GM18507 (cell line): ENCODE data around the gene PISD.
A peak's percentile ranks its signal among the peaks of the same experiment; 100 is the strongest.

Experiments used
- DNase-seq: peaks from one replicate; pipeline ENCODE4 v3.0.0; 2011; ENCODE audit warnings: low read depth; ENCODE audit not compliant: insufficient read length; ENCODE audit errors: extremely low spot score
- FAIRE-seq: peaks from 2 replicates; lab custom pipeline; 2011; peaks lifted over from hg19 to GRCh38; lab: Jason Lieb, UNC

PISD gene

DNA sequence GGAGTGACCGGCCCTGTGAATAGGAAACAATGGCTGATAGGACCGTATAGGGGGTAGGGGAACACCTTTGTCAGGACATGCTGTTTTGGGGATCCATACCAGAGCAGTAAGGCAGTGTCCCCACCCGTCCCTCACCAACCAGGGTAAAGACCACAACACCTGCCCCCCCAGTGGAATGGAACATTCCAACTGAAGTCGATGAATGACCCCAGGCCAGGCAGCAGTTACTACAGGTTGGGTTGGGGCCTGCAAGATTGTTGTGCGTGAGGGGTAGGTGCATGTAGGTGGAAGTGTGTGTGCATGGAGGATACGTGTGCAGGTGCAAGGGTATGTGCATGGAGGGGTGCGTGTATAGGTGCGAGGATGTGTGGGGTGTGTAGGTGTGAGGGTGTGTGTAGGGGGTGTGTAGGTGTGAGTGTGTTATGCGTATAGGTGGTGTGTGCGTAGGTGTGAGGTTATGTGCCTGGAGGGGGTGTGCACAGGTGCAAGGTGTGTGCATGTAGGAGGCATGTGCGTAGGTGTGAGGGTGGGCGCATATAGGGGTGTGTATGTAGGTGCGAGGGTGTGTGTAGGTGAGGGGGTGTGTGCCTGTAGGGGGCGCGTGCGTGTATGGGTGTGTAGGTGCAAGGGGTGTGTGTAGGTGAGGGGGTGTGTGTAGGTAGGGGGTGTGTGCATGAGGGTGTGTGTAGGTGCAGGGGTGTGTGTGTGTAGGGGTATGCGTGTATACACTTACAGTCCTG, 32.9 kb downstream of the PISD start:
- DNase-seq: no peak
- FAIRE-seq: no peak

DNA sequence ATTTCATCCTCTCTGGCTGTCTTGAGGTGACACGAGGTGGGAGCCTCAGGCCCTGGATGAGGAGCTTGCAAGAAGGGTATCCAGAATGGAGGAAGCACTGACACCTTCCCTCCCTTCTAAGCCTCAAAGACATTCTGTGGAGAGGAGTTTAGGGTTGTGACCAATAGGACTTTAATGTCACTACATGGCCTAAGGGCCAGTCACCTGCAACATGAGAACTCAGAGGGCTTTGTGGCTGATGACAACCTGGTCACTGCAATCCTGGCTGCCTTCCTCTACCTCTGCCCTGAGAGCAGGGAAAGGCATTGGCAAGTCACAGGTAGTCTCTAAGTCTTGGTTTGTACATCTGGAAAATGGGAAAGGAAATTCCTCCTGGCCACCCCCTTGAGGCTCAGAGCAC, 33.7 kb downstream of the PISD start:
- DNase-seq (no peak), FAIRE-seq (no peak)

DNA sequence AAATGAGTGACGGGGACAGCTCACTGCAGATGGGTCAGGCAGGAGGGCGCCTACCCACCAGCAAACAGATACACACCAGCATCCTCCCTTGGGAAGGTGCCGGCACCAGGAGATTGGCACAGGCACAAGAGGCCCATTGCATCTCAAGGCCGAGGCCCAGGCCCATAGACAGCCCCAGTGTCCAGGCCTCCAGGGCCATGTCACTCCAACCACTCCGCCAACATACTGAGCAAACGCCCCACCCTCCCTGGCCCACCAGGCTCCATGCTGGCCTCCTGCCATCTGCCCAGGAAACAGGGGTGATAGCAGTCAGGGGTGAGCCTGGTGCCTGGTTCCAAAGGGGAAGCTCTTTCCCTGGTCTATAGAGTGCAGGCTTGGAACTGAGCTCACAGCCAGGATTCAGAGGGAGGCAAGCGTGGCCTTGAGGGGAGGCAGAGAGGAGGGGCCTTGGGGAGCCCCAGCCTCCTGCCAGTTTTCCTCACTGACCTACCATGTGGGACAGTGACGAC, 34.7 kb downstream of the PISD start:
- no peak for DNase-seq

DNA sequence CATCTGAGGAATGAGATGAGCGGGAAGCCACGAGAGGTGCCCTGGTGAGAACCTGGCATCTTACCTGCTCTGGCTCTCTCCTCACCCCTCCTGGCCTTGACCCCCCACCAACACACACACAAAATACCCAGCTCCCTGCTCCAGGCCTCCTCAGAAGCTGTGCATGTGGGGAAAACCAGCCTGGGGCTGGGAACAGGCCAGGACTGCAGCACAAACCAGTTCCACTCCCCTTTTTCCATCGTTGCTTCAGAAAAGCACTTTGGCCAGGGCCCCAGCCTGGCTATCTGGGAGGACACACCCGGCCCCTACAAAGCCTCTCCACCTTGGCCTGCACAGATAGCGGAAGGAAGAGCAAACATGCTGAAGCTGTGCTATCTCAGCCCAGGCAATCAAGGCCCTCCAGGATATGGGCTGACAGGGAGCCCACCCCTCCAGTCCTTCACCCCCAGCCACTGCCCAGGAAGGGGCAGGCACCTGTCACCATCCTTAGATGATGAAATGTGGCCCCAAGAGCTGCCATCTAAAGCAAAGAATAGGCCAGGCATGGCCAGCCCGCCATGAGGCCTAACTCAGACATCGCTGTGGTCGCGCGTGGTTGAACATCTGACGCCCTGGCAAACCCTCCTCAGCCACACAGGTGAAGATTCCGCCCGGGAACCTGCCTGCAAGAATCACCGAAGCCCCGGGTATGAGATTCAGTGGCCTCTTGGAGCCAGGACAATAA, 35.4 kb downstream of the PISD start:
- DNase-seq: no peak
- FAIRE-seq: no peak

More for the DNA sequence above, 34.7 kb downstream of the PISD start:
- FAIRE-seq: no peak

DNA sequence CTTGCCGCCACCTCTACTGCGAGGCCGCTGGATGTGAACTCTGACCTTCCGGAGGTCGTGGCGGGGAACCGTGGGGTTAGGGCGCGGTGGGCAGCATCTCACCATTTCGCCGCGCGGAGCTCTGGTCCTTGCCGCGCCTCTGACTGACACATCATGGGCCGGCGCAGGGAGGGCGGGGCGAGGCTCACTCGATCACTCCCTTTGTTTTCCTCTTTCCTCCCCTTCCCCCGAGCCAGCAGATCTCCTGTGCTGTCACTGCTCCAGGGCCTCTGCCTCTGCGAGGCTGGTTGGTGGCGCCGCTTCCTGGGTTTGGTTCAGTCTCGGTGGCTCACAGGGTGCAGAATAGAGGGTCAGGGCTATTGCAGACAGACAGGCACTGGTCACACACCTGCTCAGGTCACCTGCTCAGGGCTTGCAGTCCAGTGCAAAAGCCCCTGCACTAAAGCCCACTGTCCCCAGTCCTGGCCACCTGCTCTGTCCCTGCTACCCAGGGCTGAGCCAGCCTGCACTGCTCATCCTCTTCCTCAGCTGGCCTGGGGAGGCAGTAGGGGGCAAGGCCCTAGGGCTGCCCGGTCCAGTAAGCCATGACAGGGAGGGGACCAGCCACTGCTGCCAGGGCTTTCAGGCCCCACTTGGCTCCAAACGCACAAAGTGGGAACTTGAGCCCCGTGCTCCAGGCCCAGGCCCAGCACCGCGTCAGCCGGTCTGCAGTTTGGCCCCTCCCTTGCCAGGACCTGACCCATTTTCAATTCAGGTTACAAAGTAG, 36.2 kb downstream of the PISD start:
- DNase-seq: no peak
- FAIRE-seq: no peak

DNA sequence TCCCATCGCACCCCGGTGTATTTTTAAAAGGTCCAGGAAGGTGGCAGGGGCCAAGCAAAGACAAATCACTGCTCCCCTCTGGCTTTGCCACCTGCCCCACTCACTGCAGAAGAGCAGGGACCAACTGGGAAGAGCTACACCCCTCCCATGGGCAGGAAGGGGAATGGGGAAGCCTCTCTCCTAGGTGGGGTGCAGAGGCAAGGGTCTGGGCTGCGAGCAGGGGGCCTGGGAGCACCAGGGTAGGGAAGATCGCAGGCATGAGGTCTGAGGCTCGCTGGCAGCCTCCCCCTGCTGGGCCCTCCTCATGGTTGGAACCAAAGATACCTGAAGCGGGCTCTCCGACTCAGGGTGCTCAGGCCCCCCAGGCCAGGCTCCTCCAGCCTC, 36.8 kb downstream of the PISD start:
- FAIRE-seq: no peak
- no peak for DNase-seq

DNA sequence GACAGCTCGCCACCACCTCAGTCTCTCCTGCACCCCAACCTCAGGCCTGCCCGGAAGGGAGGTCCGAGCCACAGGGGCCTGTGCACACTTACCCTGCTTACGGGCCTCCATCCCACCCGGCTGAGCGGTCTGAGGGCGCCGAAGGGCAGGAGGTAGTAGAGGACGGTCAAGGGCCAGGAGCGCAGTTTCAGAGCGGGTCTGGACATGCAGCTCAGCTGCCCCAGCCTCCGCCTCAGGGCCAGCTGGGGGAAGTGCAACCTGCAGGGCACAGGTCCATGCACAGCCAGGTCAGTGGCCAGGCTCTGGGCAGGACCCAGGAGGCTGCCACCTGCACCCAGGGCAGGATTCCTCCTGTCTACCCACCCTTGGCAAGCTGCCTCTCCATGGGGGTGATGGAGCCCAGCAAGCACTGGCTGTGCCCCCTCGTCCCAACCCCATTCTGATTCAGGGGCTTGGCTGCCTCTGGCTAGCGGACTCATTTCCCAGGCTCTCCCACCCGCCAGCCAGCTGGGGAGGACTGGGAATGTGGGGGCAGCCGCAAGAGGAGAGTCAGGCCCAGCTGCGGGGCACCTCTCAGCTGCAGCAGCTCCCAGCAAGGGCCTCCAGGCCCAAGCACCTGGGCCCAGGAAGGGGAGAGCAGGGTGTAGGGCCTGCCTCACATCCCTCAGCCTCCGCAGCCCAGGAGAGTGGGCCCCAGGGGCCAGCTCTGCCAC, 38.3 kb downstream of the PISD start:
- DNase-seq (no peak), FAIRE-seq (no peak)

DNA sequence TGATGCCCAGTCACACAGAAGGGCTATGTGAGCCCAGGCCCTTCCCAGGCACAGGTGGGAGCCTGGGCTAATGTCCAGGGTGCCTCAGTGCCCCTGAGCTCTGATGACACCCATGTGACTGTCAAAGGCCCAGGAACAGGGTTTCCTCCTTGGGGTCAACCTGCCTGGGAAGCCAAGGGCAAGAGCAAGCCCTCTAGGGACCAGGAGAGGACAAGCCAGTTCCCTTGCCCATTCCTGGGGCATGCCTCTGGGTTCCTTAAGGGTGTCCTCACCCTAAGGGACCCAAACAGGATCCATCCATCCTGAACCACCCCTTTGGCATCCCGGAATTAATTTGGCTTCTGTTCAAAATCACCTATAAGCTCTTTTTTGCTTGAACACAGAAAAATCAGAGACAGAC, 39.0 kb downstream of the PISD start:
- FAIRE-seq: no peak
- DNase-seq: no peak

DNA sequence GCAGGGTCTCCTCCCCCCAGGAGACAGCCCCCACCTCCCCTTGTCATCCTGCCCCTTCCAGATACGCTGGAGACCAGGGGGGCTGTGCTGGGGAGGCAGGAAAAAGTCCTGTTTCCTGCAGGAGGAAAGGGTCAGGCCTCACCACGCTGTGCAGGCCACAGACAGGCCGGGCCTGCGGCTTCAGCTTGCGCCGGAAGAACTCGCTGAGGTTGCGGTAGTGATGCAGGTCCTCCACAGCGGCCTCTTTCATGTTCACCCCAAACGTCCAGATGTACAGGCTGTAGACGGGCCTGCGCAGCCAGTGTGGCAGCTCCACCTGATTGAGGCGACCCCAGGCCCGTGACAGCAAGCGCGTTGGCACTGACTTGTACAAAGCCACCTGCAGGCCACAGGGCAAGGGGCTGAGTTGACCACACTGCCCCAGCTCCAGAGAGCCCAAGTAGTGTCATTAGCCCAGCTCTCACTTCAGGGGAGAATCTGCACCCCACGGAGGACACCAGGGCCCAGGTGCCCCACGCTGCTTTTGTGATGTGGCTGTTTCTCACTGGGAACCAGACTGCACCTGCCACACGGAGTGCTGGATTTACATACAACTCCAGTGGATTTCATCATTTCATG, 40.4 kb downstream of the PISD start:
- DNase-seq (no peak), FAIRE-seq (no peak)

DNA sequence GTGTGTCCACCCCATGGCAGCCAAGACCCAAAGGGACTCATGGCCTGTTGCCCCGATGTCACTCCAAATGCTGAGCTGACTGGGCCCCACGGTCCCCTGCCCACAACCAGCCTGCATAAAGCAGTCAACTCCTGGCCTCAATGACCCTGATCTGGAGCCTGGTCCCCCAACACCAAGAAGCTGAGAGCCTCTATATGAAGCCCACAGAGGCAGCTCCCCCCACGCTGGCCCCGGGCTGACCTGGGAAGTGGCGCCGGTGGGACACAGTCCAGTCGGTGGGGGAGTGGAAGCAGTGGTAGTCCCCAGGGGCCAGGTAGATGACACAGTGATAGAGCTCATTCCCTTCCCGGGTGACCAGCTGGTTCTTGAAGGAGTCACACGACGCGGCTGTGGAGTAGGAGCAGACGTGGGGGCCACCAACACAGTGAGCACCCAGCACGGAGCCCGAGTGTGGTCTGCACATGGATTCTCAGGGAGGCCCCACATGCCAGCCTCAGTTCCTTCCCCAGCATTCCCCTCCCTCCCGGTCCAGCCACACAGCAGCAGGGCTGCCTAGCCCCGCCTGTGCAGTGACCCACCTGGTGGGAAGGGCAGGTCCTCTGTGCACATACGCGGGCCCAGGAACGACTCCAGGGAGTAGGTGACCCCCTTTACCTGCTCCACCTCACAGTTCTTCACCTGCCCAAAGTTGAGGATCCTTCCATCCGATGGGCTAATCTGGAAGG, 41.1 kb downstream of the PISD start:
- no peak for DNase-seq
- FAIRE-seq: no peak

DNA sequence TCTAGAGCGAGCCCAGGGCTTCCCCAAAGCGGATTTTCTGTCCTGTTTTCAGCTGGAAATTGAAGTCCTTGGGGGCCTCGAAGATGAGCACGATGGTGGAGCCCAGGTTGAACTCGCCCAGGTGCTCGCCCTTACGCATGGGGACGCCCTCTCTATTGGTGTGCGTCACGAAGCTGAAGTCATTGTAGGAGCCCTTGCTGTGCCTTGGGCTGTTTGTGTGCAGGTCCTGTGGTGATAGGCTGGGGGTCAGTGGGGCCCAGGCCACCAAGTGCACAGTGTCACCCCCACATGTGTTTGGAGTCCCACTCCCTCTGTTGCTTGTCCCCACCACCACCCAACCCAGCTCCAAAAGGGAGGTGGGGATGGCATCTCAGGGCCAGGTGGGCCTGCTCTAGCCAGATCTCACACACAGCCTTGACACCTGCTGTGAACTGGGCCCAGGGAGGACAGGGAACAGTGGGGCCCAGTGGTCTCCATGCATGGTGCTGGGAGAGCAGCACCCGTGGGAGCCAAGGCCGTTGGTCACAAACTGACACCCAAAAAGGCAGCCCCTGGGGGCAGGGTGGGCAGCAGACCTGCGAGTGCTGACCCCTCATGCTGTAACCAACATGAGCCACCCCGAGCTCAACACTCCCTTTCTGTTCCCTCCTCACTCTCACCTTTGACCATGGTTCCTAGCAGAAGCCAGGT, 42.3 kb downstream of the PISD start:
- no peak for DNase-seq
- no peak for FAIRE-seq

DNA sequence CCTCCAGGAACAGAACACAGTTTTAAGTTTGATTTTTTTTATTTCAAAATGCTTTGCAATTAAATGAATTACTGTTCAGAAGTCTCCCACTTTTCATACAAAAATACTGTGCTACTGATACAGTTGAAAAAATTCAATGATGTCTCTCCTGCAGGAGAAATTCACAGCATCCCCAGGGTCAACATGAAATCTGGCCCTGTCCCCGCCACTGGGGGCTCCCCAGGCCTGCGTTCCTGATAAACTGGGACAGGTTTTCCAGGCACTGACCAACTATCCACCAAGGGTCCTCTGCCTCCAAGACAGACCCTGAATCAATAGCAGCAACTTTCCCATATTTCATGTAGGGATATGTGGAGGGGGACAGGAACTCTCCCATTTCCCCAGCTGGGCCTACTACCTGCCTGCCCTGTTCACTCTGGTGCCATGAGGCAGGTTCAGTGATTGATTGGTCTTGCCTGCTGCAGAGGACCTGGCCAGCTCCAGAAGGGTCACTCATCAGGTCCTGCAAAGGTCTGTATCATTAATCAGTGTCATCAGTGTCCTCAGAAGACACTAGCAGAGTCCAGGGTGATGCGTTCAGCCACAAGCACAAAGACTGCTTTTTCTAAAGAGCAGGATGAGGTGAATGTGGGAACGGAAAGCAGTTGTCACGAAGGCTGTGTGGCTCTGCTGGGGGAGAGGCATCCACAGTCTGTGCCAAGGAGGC, 43.4 kb downstream of the PISD start:
- no peak for FAIRE-seq
- DNase-seq: no peak

DNA sequence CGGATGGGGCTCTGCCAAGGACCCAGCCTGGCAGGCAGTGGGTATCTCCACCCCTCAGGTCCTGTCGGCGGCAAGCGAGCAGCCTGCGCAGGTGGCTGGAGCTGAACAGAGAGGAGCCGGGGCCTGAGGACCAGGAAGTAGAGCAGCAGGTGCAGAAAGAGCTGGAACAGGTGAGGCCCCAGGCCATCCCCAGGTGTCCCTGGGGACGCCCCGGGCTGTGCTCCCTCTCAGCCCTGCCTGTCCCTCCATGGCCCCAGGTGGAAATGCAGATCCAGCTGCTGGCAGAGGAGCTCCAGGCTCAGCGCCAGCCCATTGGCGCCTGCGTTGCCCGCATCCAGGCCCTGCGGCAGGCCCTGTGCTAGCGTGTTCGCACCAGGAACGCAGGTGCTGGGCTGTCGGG, 44.0 kb downstream of the PISD start:
- DNase-seq: no peak
- FAIRE-seq: no peak

DNA sequence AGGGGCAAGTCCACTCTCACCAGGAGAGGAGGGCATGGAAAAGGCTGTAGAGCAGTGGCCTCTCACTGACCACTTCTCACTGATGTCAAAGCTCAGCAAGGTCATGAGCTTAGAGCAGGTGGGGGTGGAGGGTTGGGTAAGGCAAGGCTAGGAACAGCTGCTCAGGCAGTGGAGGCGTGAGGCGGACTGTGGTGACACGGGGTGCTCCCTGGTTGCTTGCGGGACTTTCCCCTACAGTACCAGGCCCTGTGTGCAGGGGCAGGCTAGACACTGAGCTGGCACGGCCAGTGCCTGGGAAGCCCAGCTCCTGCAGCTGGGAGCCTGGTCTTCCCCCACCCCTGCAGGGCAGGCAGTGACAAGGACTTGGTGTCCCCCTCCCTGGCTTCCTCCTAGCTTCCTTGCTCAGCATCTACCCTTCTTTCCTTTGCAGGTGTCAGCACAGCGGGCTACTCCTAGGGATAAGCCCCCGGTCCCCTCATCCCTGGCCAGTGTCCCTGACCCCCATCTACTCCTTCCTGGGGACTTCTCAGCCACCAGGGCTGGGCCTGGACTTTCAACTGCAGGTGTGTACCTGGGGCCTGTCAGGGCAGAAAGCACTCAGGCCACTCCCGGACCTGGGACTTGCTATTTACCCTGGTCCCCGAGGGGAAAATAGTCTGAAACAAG, 45.6 kb downstream of the PISD start:
- DNase-seq (no peak), FAIRE-seq (peak; percentile 84)

DNA sequence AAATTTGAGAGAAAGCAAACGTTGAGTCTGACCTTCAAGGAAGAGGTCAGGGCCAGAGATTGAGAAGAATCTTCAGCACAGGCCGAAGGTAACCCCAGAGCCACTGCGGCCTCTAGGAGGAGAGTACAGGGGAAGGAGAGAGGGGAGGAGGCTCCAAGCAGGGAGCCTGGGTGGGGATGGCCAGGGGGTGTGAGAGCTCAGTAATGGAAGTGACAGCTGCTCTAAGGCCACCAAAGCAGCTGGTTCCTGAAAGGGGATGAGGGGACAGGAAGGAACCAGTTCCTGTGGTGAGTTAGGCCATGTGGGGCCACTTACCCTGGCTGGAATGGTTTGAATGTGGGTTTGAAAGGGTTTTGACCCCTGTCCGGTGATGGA, 46.1 kb downstream of the PISD start:
- DNase-seq (no peak), FAIRE-seq (peak; percentile 18)

DNA sequence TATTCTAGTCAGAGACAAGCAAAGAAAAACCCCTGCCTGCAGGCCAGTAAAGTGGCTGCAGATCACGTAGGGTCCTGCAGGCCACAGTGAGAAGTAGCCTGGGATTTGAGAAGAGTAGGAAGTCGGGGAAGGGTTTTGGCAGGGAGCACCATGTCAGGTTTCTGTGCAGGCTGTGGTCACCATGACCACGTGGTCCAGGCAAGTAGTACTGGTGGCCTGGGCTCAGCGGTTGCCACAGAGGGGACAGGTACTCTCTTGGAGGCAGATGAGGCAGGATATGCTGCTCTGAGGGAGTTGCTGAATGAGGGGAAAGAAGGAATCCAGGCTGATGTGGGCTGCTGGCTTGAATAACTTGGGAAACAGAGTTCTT, 46.5 kb downstream of the PISD start:
- FAIRE-seq: no peak
- no peak for DNase-seq

DNA sequence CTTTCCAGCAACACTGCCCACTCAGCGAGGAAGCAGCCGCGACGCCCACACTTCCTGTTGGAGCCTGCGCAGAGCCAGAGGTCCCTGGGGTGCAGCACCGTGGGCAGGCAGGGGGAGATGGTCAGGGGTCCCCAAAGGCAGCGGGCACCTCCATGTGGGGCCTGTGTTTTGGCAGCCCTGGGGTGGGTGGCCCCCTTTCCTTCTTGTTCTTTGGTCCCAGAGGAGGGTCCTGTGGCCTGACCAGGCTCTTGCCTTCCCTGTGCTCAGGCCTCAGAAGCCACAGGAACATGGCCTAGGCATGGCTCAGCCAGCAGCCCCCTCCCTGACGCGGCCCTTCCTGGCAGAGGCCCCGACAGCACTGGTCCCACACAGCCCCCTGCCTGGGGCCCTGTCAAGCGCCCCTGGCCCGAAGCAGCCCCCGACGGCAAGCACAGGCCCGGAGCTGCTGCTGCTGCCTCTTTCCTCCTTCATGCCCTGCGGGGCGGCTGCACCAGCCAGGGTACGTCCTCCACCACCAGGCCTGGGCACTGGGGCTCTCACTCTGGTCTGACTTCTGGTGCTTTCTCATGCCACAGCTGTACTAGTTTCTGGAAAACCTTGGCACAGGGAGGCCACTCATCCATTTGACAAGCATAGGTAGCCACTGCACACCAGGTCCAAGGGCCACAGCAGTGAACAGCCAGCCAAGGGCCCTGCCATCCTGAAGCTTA, 47.1 kb downstream of the PISD start:
- FAIRE-seq: no peak
- no peak for DNase-seq
